ENCODE measurements around the gene CHCT1. TPM values are rescaled to one million over a fixed set of nuclear protein-coding genes. Genes with fewer than 3 reads are reported as not detected.

CHCT1 gene
- polyA plus RNA-seq, 3 donors = 0.89 TPM; not detected in 2

DNA sequence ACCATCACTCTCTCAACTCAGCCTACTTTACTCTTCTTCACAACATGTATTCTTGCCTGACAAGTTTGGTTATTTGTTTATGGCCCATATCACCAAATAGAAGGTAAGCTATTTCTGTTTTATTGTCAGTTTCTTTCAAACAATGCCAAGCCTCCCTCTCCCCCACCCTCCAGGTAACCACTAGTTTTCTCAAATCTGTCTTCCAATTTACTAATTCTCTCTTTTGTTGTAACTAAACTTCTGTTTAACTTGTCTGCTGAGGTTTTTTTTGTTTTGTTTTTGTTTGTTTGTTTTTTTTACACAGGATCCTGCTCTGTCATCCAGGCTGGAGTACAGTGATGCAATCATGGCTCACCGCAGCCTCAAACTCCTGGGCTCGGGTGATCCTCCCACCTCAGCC, 34.9 kb downstream of the CHCT1 start:
- H2AFZ ChIP-seq (ENCODE audit: insufficient read depth, low read depth, low read length, poor library complexity, severe bottlenecking) = no peak overlapping the region
- H3K4me3 ChIP-seq (replicated peaks in 1 of 3; ENCODE audit: low read depth in 2 of 3, low read length in 3 of 3) = no peak overlapping the region
- H3K36me3 ChIP-seq (replicated peaks in 1 of 2; ENCODE audit: control insufficient read depth in 1 of 2, insufficient read depth in 2 of 2, low read length in 2 of 2) = peaks cover 67 to 98% of the 10 kb centered on the region in 2 donors
- H3K4me1 ChIP-seq (ENCODE audit: control insufficient read depth in 1 of 2, insufficient read depth in 2 of 2, low read length in 2 of 2) = no peaks in the 10 kb centered on the region
- H4K20me1 ChIP-seq (ENCODE audit: insufficient read depth, low read length) = no peaks in the 10 kb centered on the region
- TF ChIP-seq, protein P1, sequence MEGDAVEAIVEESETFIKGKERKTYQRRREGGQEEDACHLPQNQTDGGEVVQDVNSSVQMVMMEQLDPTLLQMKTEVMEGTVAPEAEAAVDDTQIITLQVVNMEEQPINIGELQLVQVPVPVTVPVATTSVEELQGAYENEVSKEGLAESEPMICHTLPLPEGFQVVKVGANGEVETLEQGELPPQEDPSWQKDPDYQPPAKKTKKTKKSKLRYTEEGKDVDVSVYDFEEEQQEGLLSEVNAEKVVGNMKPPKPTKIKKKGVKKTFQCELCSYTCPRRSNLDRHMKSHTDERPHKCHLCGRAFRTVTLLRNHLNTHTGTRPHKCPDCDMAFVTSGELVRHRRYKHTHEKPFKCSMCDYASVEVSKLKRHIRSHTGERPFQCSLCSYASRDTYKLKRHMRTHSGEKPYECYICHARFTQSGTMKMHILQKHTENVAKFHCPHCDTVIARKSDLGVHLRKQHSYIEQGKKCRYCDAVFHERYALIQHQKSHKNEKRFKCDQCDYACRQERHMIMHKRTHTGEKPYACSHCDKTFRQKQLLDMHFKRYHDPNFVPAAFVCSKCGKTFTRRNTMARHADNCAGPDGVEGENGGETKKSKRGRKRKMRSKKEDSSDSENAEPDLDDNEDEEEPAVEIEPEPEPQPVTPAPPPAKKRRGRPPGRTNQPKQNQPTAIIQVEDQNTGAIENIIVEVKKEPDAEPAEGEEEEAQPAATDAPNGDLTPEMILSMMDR (IDR thresholded peaks at IDR 0.05) = no peak
- Mint-ChIP-seq H3K4me3 (no peak overlapping the region), H3K4me1 (no peaks in the 10 kb centered on the region), H3K27ac (peak overlapping the region in 1 of 7 donors; percentile 62), H3K27me3 (ENCODE audit: low read depth in 3 of 3) (no peaks in the 10 kb centered on the region), H3K9me3 (no peaks in the 10 kb centered on the region), H3K36me3 (peaks cover 73 to 84% of the 10 kb centered on the region in 2 donors)
- 100% methylated on average over 1 of the region's 2 CpGs for WGBS (ENCODE audit: insufficient coverage)
- intact Hi-C loops (cut with micrococcal nuclease) = no loop called here
- no peaks in the 10 kb centered on the region for H3K27me3 ChIP-seq (ENCODE audit: control insufficient read depth in 2 of 2, insufficient read depth in 2 of 2, low read length in 2 of 2)
- no peak overlapping the region for H3K27ac ChIP-seq (ENCODE audit: low read depth in 1 of 2, low read length in 2 of 2)
- H3K79me2 ChIP-seq (ENCODE audit: insufficient read depth, low read length) = no peaks in the 10 kb centered on the region
- no peak overlapping the region for H3K4me2 ChIP-seq (replicated peaks; ENCODE audit: extremely low read depth, low read length, poor library complexity, severe bottlenecking)
- no peak for DNase-seq
- H3K9ac ChIP-seq (ENCODE audit: insufficient read depth, low read length, poor library complexity, severe bottlenecking) = no peak overlapping the region
- no peaks in the 10 kb centered on the region for H3K9me3 ChIP-seq (replicated peaks in 1 of 2; ENCODE audit: control insufficient read depth in 1 of 2, insufficient read depth in 1 of 2, low read length in 2 of 2)

DNA sequence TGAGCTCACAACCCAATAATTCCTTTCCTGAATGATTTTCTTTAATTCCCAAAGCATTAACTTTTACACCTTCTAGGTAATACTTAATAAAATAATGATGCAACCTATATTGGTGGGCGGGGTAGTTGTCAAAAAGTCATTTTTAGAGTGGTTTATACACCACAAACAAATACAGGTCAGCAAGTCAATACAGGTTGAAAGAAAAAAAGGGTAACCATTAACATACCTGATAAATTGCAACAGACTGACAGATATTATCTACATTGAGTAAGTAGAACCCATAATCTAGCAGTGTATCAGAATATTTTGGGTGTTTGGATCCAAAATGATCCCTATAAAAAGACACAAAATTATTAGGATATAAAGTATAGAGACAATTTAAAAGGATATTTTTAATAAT, 39.3 kb downstream of the CHCT1 start:
- H3K27ac Mint-ChIP-seq = no peak overlapping the region
- no peaks in the 10 kb centered on the region for H3K4me1 Mint-ChIP-seq
- no peak overlapping the region for H3K4me3 Mint-ChIP-seq
- no peaks in the 10 kb centered on the region for H3K27me3 Mint-ChIP-seq (ENCODE audit: low read depth in 3 of 3)
- H3K36me3 Mint-ChIP-seq = peaks cover 73 to 80% of the 10 kb centered on the region in 2 donors
- H3K4me3 ChIP-seq (replicated peaks in 1 of 3; ENCODE audit: low read depth in 2 of 3, low read length in 3 of 3) = no peak overlapping the region
- WGBS (ENCODE audit: insufficient coverage) = no CpG with 5 or more reads among the region's 1 CpG
- intact Hi-C loops (cut with micrococcal nuclease) = no loop called here
- H3K4me1 ChIP-seq (ENCODE audit: control insufficient read depth in 1 of 2, insufficient read depth in 2 of 2, low read length in 2 of 2) = no peaks in the 10 kb centered on the region
- peaks cover 82 to 99% of the 10 kb centered on the region in 2 donors for H3K36me3 ChIP-seq (replicated peaks in 1 of 2; ENCODE audit: control insufficient read depth in 1 of 2, insufficient read depth in 2 of 2, low read length in 2 of 2)
- no peak for DNase-seq
- H3K9me3 ChIP-seq (replicated peaks in 1 of 2; ENCODE audit: control insufficient read depth in 1 of 2, insufficient read depth in 1 of 2, low read length in 2 of 2) = no peaks in the 10 kb centered on the region
- H3K9me3 Mint-ChIP-seq = no peaks in the 10 kb centered on the region
- H2AFZ ChIP-seq (ENCODE audit: insufficient read depth, low read depth, low read length, poor library complexity, severe bottlenecking) = no peak overlapping the region
- H3K9ac ChIP-seq (ENCODE audit: insufficient read depth, low read length, poor library complexity, severe bottlenecking) = no peak overlapping the region
- H3K27me3 ChIP-seq (ENCODE audit: control insufficient read depth in 2 of 2, insufficient read depth in 2 of 2, low read length in 2 of 2) = no peaks in the 10 kb centered on the region
- no peak overlapping the region for H3K27ac ChIP-seq (ENCODE audit: low read depth in 1 of 2, low read length in 2 of 2)
- no peak overlapping the region for H3K4me2 ChIP-seq (replicated peaks; ENCODE audit: extremely low read depth, low read length, poor library complexity, severe bottlenecking)
- H4K20me1 ChIP-seq (ENCODE audit: insufficient read depth, low read length) = no peaks in the 10 kb centered on the region
- H3K79me2 ChIP-seq (ENCODE audit: insufficient read depth, low read length) = no peaks in the 10 kb centered on the region
- TF ChIP-seq, protein P1 (IDR thresholded peaks at IDR 0.05) = no peak

All from CD14-positive monocyte (primary cell).